ENCODE results near the gene ACY1.

Gene ACY1

DNA sequence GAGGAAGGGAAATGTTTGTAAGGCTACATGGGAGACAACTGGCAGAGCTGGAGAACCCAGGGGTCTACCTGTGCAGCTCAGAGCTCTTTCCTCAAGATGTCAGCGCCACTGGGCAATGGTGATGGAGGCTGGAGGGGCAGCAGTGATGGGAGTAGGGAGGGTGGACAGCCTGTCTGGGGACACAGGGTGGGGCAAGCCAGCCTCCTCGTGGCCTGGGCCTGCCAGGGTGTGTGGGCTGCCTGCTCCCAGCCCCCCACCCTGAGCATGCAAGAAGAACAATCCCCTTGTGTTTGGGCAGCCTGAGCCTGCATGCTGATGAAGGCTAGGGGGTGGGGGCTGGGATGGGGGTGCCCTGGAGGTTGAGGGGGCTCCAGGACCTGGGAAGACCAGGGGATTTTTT lies 17.3 kb upstream of the ACY1 start:
- DNase-seq = peak in 1 of 2 experiments; percentile 28

- DNase-seq = peak; percentile 33 to 45
Observed at GRCh38 chr3:51966486-51966885, 16.8 kb upstream of the ACY1 start.

- peak in 1 of 2 experiments; percentile 46 for DNase-seq
Observed at GRCh38 chr3:51966922-51967383, 16.4 kb upstream of the ACY1 start.

DNA sequence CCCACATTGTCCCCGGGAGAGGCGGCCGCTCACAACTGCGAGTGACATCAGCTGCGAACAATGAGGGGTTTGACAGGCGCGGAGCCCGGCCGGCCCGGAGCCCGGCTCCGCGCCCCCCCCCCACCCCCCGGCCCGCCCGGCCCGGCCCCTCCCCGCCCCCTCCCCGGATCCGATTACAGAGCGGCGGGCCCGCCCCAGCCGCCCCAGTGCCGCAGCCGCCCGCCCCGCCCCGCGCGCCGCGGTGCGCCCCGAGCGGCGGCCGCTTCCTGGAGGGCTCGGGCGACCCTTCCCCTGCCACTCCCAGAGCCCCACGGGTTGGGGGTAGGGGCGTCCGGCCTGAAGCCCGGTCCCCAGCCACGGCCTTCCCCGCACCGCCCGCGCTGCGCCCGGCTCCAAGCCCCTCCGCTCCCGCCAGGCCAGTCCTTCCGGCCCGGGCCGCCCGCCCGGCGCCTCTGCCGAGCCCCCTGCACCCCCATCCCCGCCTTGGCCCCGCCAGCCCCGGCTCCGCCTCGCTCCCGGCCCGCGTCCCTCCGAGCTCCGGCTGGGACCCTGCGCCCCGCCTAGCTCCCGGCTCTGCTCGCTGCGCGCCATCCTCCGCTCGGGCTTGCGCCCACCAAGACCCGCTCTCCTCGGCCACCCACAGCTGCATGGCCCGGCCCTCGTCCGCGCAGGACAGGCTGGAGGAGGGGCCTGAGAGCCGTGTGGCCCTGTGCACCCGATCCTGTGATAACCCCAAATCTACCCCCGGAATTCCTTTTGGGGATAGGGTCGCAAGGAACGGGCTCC lies 15.8 kb upstream of the ACY1 start, which contains the start of gene PCBP4:
PCBP4 (minus strand) TSS at position 71 of the 786 bp plus-strand sequence. CDS start 6,214 bp downstream, outside the sequence.
- DNase-seq = peak in 1 of 2 experiments; percentile 54

GRCh38 chr3:51968170-51968775 lies 15.1 kb upstream of the ACY1 start:
- peak; percentile 87 to 95 for DNase-seq

DNA sequence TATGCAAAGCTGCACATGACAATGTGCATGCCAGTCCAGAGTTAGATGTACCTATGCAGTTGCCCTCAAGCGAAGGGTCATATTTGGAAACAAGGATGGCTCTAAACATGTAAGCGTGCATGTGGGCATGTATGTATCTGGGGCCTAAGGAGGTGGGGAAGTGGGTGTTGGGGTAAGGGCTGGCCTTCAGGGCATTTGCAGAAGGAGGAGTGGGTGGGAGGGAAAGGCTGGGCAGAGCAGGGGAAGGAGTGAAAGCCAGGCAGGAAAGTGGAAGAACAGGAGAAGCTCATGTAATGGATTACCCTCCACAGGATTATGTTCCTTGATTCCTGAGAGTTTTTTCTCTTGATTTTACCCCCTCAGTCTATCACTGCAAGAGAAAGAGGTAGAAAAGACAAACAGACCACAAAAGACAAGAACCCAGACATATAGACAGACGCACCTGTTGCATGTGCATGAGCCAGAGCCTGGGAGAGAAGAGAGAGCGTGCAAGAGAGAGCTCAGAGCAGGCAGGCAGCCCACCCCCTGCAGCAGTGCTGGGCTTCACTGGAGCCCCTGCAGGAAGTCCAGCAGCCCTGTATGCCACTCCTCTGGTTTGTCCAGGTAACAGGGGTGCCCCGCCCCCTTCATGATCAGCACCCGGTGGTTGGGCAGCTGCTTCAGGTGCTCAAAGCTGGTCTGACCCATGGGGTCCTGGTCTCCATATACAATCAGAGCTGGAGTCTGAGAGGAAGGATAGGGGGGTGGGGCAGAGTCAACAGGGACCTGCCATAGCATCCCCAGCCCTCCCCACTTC lies 14.3 kb upstream of the ACY1 start:
- peak in 1 of 2 experiments; percentile 54 for DNase-seq

- DNase-seq = no peak
Observed at GRCh38 chr3:51969841-51970240, 13.5 kb upstream of the ACY1 start.

- DNase-seq = peak; percentile 23 to 61
Observed at GRCh38 chr3:51970606-51971300, 12.6 kb upstream of the ACY1 start.

GRCh38 chr3:51971350-51971749 lies 12.0 kb upstream of the ACY1 start:
- no peak for DNase-seq

DNA sequence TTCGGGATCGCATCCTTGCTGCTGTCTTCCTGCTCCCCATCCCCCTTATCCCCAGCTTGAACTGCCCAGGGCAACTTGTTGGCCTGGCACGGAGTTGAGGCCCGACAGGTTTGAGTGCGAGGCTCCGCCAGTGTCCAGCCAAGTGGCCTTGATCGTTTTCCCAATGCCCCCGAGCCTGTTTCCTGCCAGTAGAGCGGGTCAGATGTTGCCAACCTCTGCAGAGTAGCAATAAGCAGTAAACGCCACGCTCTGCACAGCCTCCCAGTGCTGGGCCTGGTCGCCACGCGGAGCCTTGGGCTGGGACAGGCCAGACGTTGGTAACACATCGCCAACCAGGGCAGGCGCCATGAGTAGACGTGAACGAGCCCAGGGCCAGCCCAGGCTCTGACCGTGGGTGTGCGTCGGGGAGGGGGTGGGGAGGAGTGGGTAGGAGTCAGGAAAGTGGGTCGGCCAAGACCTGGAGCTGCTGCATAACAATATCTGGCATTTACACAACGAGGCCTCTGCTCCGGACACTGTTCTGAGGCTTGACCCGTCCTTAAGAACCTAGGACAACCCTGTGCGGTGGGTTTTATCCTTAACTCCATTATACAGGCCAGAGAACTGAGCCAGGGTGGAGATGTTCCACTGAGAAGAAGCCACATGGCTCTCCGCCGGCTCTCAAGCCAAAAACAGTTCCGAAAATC lies 8.9 kb upstream of the ACY1 start:
- no peak for DNase-seq

- peak; percentile 35 to 72 for DNase-seq
Observed at GRCh38 chr3:51974963-51975851, 8.1 kb upstream of the ACY1 start, which contains the start of gene ABHD14A. ABHD14A (plus strand) TSS chr3:51975064; CDS start chr3:51975136, 72 bp downstream.

DNA sequence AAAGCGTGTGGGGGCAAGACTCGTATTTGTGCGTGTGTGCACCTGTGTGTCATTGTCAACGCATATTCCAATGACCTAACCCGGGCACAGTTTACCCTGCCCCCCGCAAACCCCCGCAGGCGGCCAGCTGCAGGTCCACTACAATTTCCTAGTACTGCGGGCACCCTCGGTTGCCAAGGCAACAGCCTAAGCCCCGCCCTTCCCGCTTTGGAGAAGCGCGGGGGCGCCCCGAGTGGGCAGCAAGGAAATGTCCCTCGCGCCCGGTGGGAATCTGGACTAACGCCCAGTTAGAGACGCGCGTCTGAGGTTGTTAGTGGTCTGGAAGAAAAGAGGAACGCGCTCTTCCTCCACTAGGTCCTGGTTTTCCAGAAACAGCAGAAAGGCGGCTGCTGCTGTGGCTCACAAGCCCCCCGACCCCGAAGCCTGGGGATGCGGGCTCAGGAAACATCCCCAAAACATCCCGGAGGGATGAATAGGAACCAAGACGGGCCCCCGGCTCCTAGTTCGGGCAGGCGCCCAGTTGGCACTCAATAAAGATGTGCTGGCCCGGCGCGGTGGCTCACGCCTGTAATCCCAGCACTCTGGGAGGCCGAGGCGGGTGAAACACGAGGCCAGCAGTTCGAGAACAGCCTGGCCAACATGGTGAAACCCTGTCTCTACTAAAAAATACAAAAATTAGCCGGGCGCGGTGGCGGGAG lies 7.3 kb upstream of the ACY1 start:
- DNase-seq = peak; percentile 58 to 74

DNA sequence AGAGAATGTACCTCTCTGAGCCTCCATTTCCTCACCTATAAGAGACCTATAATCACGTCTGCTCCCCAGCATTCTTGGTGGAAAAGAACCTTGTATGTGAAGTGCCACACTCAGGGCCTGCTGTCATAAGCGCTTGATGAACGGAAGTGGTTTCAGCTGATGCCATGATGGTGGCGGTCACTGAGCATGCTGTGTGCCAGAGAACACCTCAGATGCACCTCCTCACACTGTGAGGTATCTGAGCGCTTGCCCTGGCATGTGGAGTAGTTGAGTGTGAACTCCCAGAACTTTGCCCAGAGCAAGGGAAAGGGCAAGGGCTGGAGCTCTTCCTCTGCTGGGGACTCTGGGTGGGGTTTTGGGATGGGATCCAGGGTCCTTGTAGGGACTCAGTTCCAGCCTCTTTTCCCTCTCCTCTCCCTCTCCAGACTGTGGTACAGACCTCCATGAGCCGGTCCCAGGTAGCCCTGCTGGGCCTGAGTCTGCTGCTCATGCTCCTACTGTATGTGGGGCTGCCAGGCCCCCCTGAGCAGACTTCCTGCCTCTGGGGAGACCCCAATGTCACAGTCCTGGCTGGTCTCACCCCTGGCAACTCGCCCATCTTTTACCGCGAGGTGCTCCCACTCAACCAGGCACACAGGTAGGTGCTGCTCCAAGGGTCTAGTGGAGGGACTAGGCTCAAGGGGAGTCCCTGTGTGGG lies 5.7 kb upstream of the ACY1 start:
- DNase-seq = no peak

- DNase-seq = no peak
Observed at GRCh38 chr3:51978143-51978502, 5.2 kb upstream of the ACY1 start.

- DNase-seq = no peak
Observed at GRCh38 chr3:51980253-51980652, 3.1 kb upstream of the ACY1 start.

DNA sequence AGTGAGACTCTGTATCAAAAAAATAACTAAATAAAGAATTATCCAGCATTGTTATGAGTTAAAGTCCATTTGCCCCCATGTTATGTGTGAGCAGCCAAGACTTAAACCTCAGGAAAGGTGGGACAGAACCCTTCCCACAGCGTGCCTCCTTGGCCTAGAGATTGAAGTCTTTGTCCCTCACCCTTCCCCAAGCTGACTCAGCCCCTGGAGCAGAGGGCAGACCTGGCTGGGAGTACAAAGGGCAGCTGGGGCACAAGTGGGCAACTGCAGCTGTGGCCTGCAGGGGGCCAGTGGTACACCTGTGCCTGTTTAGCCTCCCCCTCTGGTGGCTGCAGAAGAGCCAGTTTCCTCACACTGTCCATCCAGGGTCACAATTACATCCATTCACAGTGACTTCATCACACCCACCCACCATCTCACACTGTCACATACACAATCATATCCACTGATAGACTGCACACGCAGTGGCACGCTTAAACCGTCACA lies 940 bp upstream of the ACY1 start:
- DNase-seq = peak; percentile 43 to 71

DNA sequence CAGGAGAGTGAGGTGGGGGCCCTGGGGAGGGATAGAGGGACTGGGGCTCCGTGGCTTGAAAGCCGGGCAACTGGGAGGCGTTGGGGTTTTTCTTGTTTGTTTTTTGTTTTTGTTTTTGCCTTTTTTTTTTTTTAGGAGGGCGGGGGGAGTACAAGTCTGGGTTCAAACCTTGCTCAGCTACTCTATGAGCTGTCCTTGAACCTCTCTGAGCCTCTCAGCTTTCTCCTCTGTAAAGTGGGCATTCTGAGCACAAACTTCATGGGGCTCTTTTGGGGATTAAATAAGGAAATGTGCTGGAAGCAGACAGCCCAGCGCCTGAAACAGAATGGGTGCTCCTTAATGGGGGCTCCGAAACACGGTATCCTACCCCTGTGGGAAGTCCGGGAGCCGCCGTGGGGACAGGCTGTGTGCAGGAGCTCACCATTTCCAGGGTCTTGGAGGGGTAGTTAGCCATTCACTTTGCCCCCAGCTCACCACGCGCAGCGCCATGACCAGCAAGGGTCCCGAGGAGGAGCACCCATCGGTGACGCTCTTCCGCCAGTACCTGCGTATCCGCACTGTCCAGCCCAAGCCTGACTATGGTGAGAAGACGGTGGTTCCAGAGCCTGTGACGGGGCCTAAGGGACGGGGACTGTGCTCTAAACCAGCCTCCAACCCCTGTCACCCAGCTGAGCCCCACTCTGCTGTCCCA lies 388 bp downstream of the ACY1 start:
- DNase-seq = no peak

DNA sequence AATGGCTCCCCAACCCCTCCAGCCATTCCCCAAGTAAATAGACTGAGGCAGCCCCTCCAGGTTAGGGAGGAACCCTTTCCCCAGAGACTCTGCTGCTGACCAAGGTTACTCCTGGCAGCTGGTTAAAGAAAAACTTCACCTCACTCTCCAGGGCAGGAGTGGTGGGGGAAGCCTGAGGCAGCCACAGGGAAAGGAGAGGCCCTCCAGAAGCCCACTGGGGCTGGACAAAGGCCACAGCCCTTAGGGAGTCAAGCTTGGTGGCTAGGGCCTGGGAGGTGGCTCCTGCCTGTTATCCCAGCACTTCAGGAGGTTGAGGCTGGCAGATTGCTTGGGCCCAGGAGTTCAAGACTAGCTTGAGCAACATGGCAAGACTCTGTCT lies 923 bp downstream of the ACY1 start:
- DNase-seq = no peak

DNA sequence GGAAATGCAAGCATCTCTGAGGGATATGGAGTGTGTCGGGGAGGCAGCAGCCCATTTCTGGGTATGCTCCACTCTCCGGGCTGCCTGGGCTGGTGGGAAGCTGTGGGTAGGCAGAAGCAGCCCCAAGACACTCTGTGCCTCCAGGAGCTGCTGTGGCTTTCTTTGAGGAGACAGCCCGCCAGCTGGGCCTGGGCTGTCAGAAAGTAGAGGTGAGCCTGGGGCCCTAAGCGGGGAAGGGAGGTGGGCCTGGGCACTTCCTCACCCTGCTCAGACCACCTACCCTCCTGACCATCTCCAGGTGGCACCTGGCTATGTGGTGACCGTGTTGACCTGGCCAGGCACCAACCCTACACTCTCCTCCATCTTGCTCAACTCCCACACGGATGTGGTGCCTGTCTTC lies 1.7 kb downstream of the ACY1 start:
- DNase-seq = no peak
